H1 (cell line): ENCODE measurements around the gene COL8A1. TPM values are rescaled to one million over a fixed set of nuclear protein-coding genes. Genes with fewer than 3 reads are reported as not detected.

ENCODE experiments used
- CHD2 ChIP-seq: IDR thresholded peaks from 2 replicates; pipeline ENCODE4 v1.6.1; 2012; ENCODE audit warnings: low read length, improper control_type of control experiment
- POLR2AphosphoS5 ChIP-seq: IDR thresholded peaks from 2 replicates; pipeline ENCODE4 v1.6.1; 2011; ENCODE audit warnings: low read depth, low read length
- polyA plus RNA-seq, 7 experiments: library from polyadenylated mRNA; depleted of rRNA in 3 of 7; stranded (reverse) in 5 of 7; unstranded in 2 of 7; fragments of >200 nt in 5 of 7; fragments of 200-250 nt in 2 of 7; gene quantifications; 1 replicate in 5 of 7; 2 replicates in 1 of 7; 4 replicates in 1 of 7; pipeline versions ENCODE4 v1.2.1 to v1.2.3, GENCODE V29; 2011 to 2013; ENCODE audit warnings: missing spikeins in 2 of 7, mixed read lengths in 2 of 7
- total RNA-seq: library from RNA; stranded (reverse); fragmentation: NEBNext Ultra II Directional; extraction: Animal tissue kit (Norgen Biotek cat#: 25700); gene quantifications from 2 replicates; pipeline ENCODE4 v1.2.1, GENCODE V29; 2021
- TF ChIP-seq, protein P1 (sequence below): fragments of 300-600 bp; sonication (generic); IDR thresholded peaks from 2 replicates; pipeline ENCODE4 v1.7.1; 2012; ENCODE audit warnings: low read length, moderate library complexity, mild to moderate bottlenecking, inconsistent platforms; ENCODE audit not compliant: insufficient replicate concordance

COL8A1 gene
- total and polyA plus RNA-seq, 2 of the 8 experiments (the other 6 are each of a cell fraction or from before 2014, with no cell fraction given), result 0.21 to 1.2 TPM

DNA sequence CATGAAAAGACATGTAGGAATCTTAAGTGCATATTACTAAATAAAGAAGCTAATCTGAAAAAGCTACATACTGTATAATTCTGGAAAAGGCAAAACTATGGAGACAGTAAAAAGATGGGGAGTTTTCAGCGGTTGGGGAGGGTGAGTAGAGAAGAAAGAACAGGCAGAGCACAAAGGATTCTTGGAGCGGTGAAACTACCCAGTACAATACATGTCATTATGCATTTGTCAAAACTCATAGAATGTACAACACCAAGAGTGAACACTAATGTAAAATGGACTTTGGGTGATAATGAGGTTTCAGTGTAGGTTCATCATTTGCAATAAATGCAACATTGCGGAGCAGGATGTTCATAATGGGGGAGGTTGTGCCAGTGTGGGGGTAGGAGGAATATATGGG, 133.8 kb downstream of the COL8A1 start (continued):
- TF ChIP-seq, protein P1, sequence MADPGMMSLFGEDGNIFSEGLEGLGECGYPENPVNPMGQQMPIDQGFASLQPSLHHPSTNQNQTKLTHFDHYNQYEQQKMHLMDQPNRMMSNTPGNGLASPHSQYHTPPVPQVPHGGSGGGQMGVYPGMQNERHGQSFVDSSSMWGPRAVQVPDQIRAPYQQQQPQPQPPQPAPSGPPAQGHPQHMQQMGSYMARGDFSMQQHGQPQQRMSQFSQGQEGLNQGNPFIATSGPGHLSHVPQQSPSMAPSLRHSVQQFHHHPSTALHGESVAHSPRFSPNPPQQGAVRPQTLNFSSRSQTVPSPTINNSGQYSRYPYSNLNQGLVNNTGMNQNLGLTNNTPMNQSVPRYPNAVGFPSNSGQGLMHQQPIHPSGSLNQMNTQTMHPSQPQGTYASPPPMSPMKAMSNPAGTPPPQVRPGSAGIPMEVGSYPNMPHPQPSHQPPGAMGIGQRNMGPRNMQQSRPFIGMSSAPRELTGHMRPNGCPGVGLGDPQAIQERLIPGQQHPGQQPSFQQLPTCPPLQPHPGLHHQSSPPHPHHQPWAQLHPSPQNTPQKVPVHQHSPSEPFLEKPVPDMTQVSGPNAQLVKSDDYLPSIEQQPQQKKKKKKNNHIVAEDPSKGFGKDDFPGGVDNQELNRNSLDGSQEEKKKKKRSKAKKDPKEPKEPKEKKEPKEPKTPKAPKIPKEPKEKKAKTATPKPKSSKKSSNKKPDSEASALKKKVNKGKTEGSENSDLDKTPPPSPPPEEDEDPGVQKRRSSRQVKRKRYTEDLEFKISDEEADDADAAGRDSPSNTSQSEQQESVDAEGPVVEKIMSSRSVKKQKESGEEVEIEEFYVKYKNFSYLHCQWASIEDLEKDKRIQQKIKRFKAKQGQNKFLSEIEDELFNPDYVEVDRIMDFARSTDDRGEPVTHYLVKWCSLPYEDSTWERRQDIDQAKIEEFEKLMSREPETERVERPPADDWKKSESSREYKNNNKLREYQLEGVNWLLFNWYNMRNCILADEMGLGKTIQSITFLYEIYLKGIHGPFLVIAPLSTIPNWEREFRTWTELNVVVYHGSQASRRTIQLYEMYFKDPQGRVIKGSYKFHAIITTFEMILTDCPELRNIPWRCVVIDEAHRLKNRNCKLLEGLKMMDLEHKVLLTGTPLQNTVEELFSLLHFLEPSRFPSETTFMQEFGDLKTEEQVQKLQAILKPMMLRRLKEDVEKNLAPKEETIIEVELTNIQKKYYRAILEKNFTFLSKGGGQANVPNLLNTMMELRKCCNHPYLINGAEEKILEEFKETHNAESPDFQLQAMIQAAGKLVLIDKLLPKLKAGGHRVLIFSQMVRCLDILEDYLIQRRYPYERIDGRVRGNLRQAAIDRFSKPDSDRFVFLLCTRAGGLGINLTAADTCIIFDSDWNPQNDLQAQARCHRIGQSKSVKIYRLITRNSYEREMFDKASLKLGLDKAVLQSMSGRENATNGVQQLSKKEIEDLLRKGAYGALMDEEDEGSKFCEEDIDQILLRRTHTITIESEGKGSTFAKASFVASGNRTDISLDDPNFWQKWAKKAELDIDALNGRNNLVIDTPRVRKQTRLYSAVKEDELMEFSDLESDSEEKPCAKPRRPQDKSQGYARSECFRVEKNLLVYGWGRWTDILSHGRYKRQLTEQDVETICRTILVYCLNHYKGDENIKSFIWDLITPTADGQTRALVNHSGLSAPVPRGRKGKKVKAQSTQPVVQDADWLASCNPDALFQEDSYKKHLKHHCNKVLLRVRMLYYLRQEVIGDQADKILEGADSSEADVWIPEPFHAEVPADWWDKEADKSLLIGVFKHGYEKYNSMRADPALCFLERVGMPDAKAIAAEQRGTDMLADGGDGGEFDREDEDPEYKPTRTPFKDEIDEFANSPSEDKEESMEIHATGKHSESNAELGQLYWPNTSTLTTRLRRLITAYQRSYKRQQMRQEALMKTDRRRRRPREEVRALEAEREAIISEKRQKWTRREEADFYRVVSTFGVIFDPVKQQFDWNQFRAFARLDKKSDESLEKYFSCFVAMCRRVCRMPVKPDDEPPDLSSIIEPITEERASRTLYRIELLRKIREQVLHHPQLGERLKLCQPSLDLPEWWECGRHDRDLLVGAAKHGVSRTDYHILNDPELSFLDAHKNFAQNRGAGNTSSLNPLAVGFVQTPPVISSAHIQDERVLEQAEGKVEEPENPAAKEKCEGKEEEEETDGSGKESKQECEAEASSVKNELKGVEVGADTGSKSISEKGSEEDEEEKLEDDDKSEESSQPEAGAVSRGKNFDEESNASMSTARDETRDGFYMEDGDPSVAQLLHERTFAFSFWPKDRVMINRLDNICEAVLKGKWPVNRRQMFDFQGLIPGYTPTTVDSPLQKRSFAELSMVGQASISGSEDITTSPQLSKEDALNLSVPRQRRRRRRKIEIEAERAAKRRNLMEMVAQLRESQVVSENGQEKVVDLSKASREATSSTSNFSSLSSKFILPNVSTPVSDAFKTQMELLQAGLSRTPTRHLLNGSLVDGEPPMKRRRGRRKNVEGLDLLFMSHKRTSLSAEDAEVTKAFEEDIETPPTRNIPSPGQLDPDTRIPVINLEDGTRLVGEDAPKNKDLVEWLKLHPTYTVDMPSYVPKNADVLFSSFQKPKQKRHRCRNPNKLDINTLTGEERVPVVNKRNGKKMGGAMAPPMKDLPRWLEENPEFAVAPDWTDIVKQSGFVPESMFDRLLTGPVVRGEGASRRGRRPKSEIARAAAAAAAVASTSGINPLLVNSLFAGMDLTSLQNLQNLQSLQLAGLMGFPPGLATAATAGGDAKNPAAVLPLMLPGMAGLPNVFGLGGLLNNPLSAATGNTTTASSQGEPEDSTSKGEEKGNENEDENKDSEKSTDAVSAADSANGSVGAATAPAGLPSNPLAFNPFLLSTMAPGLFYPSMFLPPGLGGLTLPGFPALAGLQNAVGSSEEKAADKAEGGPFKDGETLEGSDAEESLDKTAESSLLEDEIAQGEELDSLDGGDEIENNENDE, result no peak
- no peak for TF ChIP-seq CHD2
- no peak for TF ChIP-seq POLR2AphosphoS5
